GM19397 (cell line): ENCODE data around the gene C2orf66.

Experiments used
- ATAC-seq: cut with Tn5 transposase; IDR thresholded peaks from one replicate; pipeline ENCODE4 v1.9.1; 2021; ENCODE audit warnings: mild to moderate bottlenecking, moderate library complexity; ENCODE audit not compliant: unreplicated experiment

The C2orf66 gene

DNA sequence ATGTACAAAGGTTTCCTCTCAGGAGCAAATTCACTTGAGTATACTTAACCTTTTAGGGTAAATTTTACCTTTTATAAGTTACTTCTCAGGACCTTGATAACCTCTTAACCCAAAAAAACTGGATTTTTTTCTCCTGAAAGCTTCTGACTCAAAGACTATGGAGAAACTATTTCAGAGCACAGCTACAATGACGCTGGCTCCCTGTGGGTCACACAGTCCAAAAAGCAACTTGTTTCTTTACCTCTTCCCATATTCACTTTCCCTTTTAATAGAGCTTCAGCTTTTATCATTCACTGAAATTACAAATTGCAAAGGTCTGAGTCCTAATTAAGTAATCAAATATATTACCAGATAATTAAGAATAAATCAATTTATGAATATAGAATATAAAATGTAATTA lies 42.1 kb downstream of the C2orf66 start:
- no peak for ATAC-seq

DNA sequence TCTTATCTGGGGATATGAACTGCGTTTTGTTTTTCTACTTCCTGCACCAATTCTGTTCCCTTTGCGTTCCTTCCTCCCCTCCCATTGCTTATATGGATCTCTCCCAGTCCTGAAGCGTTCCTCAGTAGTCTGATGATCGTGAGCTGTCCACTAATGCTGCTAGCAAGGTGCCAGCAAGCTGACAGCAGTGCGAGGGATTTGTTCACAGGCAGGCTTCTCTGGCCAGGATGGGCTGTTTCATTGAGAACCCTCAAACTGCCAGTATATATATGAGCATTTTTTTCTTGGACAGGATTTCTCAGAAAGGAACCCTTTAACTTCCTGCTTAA lies 49.8 kb downstream of the C2orf66 start:
- ATAC-seq: no peak

DNA sequence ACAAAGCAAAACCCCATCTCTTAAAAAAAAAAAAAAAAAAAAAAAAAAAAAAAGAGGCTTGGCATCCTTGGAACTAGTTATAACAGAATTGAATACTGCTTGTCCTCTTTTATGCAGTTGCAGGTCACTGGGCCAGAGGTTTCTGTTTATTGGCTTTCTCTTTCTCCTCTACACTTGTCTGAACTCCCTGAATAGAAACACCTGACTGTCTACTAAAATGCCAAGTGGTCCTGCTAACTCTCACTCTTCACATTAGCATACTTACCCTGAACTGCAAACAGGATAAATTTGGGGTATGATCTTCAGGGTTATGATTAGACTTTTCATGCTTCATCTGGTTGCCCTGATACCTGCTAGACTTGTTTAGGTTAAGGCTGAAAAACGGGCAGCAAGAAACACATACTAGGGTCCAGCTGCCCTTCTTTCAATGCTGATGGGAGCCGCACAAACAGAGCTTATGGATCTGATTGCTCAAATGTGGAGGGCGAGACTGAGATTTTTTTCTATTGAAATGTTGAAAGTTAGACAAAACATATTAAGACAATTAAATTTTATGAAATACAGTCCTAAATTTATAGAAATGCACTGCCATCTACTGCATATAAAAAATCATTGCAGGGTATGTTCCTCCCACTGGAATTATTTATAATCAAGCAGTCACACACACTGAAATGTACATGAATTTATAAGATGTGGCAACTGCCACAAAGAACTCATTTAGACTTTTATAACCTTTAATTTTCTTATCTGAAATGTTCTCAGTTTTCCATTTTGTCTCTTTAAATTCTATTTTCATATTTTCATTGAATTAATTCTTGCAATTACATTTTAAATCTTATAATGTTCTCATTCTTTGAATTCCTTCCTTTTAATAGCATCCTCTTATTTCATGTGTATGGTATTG lies 50.4 kb downstream of the C2orf66 start:
- no peak for ATAC-seq
